NCI-H526 treated with DMSO at 0.1 percent for 48 hours (cell line): ENCODE measurements around the gene EVL.

Experiments
- DNase-seq: peaks from one replicate; lab custom pipeline; 2025; lab: John Stamatoyannopoulos, UW

EVL gene

GRCh38 chr14:100109594-100109955 lies 44.4 kb downstream of the EVL start:
- DNase-seq: no peak

GRCh38 chr14:100110816-100111215 lies 45.6 kb downstream of the EVL start:
- no peak for DNase-seq

- DNase-seq: no peak
These were observed 46.9 kb downstream of the EVL start for GRCh38 chr14:100111931-100112704.

GRCh38 chr14:100114109-100114765 lies 49.0 kb downstream of the EVL start:
- DNase-seq: no peak

GRCh38 chr14:100115236-100115635 lies 50.0 kb downstream of the EVL start:
- no peak for DNase-seq

- DNase-seq: no peak
These were observed 50.5 kb downstream of the EVL start for GRCh38 chr14:100115726-100116125.

GRCh38 chr14:100116134-100116533 lies 50.9 kb downstream of the EVL start:
- no peak for DNase-seq

- DNase-seq: no peak
These were observed 51.8 kb downstream of the EVL start for GRCh38 chr14:100117026-100117425.

- no peak for DNase-seq
These were observed 52.6 kb downstream of the EVL start for GRCh38 chr14:100117633-100118395.

- DNase-seq: no peak
These were observed 53.3 kb downstream of the EVL start for GRCh38 chr14:100118396-100119011.

- no peak for DNase-seq
These were observed 54.0 kb downstream of the EVL start for GRCh38 chr14:100119251-100119650.

GRCh38 chr14:100120522-100121269 lies 55.5 kb downstream of the EVL start:
- DNase-seq: no peak

GRCh38 chr14:100121643-100122480 lies 56.6 kb downstream of the EVL start:
- no peak for DNase-seq

GRCh38 chr14:100122481-100123223 lies 57.4 kb downstream of the EVL start:
- DNase-seq: no peak

- no peak for DNase-seq
These were observed 58.4 kb downstream of the EVL start for GRCh38 chr14:100123618-100124017.

- no peak for DNase-seq
These were observed 59.4 kb downstream of the EVL start for GRCh38 chr14:100124551-100125088.

- no peak for DNase-seq
These were observed 61.2 kb downstream of the EVL start for GRCh38 chr14:100126401-100126800.

GRCh38 chr14:100127853-100128455 lies 62.7 kb downstream of the EVL start:
- no peak for DNase-seq

- no peak for DNase-seq
These were observed 63.5 kb downstream of the EVL start for GRCh38 chr14:100128688-100129087.
